ENCODE data around the gene ACTN3.

DNA sequence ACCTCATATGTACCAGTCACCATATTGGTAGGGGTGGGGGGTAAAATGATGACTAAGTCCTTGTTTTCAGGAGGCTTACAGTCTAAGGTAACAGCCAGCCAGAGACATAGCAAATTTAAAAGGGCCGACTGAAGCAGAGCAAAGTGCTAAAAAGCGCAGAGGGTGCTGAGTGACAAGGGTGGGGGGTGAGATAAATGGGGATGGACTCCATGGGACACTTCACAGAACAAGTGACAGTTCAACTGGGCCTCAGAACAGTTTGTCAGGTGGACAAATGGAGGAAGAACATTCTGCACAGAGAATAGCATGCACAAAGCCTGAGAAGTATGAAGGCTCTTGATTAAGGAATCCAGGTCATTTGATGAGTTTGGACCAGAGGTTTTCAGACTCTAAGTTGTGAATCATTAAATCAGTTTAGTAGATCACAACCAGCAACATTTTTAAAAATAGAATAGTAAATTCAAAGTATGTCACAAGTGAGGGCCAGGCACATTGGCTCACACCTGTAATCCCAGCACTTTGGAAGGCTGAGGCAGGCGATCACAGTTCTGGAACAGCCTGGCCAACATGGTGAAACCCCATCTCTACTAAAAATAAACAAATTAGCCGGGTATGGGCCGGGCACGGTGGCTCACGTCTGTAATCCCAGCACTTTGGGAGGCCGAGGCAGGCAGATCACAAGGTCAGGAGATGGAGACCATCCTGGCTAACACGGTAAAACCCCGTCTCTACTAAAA, 22.2 kb upstream of the ACTN3 start:
- no peak for TF ChIP-seq ZFX (IDR thresholded peaks at IDR 0.05)
- TF ChIP-seq, protein P1, sequence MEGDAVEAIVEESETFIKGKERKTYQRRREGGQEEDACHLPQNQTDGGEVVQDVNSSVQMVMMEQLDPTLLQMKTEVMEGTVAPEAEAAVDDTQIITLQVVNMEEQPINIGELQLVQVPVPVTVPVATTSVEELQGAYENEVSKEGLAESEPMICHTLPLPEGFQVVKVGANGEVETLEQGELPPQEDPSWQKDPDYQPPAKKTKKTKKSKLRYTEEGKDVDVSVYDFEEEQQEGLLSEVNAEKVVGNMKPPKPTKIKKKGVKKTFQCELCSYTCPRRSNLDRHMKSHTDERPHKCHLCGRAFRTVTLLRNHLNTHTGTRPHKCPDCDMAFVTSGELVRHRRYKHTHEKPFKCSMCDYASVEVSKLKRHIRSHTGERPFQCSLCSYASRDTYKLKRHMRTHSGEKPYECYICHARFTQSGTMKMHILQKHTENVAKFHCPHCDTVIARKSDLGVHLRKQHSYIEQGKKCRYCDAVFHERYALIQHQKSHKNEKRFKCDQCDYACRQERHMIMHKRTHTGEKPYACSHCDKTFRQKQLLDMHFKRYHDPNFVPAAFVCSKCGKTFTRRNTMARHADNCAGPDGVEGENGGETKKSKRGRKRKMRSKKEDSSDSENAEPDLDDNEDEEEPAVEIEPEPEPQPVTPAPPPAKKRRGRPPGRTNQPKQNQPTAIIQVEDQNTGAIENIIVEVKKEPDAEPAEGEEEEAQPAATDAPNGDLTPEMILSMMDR (conservative IDR thresholded peaks at IDR 0.05): no peak
